ENCODE data around the gene ODF2L.

GRCh38 chr1:86345042-86345441, 51.1 kb downstream of the ODF2L start:
- no peak for TF ChIP-seq CTCF (IDR thresholded peaks at IDR 0.05 in 2 of 3, conservative IDR thresholded peaks at IDR 0.05 in 1 of 3; ENCODE audit: insufficient read depth in 2 of 3, low read depth in 1 of 3, low read length in 3 of 3)
- TF ChIP-seq PYGO2 (tag; IDR thresholded peaks at IDR 0.05): no peak
- TF ChIP-seq SP1 (CRISPR knock-in tag; IDR thresholded peaks at IDR 0.05): no peak
- no peak for TF ChIP-seq ELF1 (tag; IDR thresholded peaks at IDR 0.05)
- no peak for TF ChIP-seq SMAD3 (CRISPR knock-in tag; conservative IDR thresholded peaks at IDR 0.05)
- no peak for TF ChIP-seq EZH2 (IDR thresholded peaks at IDR 0.05; ENCODE audit: borderline replicate concordance, low read depth, low read length)
- TF ChIP-seq ARID2 (IDR thresholded peaks at IDR 0.05): no peak
- TF ChIP-seq SMC3 (conservative IDR thresholded peaks at IDR 0.05; ENCODE audit: insufficient read depth, low read depth, low read length): no peak
- no peak for TF ChIP-seq AFF4 (CRISPR knock-in tag; IDR thresholded peaks at IDR 0.05)
- TF ChIP-seq TGIF2 (CRISPR knock-in tag; IDR thresholded peaks at IDR 0.05): no peak
- TF ChIP-seq ADNP (tag; IDR thresholded peaks at IDR 0.05): no peak
